ENCODE data around the gene FAP. TPM values are rescaled to one million over a fixed set of nuclear protein-coding genes. Genes with fewer than 3 reads are reported as not detected.

The FAP gene
- total RNA-seq, 1 experiment from 2014 or later = 0.61 TPM

DNA sequence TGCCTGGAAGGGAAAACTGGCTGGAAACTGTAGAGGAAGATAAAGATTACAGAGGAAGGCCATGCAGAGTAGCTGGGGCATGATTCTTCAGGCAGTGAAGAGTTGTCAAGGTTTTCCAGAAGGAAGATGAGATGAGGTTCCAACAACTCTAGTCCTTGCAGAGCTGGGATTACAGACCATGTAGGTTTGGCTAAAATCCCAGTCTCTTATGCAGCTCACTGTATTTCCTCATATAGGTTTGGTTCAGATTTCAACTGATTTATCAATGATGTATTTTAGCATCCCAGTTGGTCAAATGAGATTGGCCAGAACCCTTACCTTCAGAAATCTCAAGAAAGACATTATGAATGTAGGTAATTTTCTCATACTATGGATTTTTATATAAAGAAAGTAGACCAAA, 16.4 kb downstream of the FAP start:
- no TSS peak for BruUV-seq (replicated peaks)
- H3K27me3 Mint-ChIP-seq (ENCODE audit: unreplicated experiment) = no peaks in the 10 kb centered on the region
- DNase-seq = no peak
- intact Hi-C loops (cut with micrococcal nuclease; ENCODE audit: unreplicated experiment) = no loop called here
- H3K4me1 Mint-ChIP-seq (ENCODE audit: low read depth, unreplicated experiment) = no peaks in the 10 kb centered on the region
- no peak overlapping the region for H3K27ac Mint-ChIP-seq (ENCODE audit: unreplicated experiment)
- CTCF ChIA-PET = no interaction called here
- TF ChIP-seq CTCF (IDR thresholded peaks at IDR 0.05; ENCODE audit: unreplicated experiment) = no peak
- no peak overlapping the region for H3K4me3 Mint-ChIP-seq (ENCODE audit: low read depth, unreplicated experiment)
- no peaks in the 10 kb centered on the region for H3K36me3 Mint-ChIP-seq (ENCODE audit: insufficient read depth, unreplicated experiment)
- H3K9me3 Mint-ChIP-seq (ENCODE audit: low read depth, unreplicated experiment) = no peaks in the 10 kb centered on the region

GRCh38 chr2:162221064-162221463, 22.2 kb downstream of the FAP start:
- DNase-seq = peak; percentile 73
- BruUV-seq (replicated peaks) = no TSS peak
- no peaks in the 10 kb centered on the region for H3K9me3 Mint-ChIP-seq (ENCODE audit: low read depth, unreplicated experiment)
- TF ChIP-seq CTCF (IDR thresholded peaks at IDR 0.05; ENCODE audit: unreplicated experiment) = peak; percentile 87
- no peak overlapping the region for H3K4me3 Mint-ChIP-seq (ENCODE audit: low read depth, unreplicated experiment)
- no peak overlapping the region for H3K27ac Mint-ChIP-seq (ENCODE audit: unreplicated experiment)
- no peaks in the 10 kb centered on the region for H3K4me1 Mint-ChIP-seq (ENCODE audit: low read depth, unreplicated experiment)
- CTCF ChIA-PET = interaction anchor here (0.8 to 3.7 kb wide), 5 partner anchors 21 to 80 kb away, joined by 3 to 41 read pairs (median 4); partner anchors contain the start of gene FAP
- intact Hi-C loops (cut with micrococcal nuclease; ENCODE audit: unreplicated experiment) = loop anchor here (1.0 to 5.0 kb wide), 3 partner anchors 41 to 77 kb away; no protein-coding TSS in a partner anchor
- H3K36me3 Mint-ChIP-seq (ENCODE audit: insufficient read depth, unreplicated experiment) = no peaks in the 10 kb centered on the region
- H3K27me3 Mint-ChIP-seq (ENCODE audit: unreplicated experiment) = no peaks in the 10 kb centered on the region

GRCh38 chr2:162220368-162220767, 22.9 kb downstream of the FAP start:
- Mint-ChIP-seq H3K27me3 (ENCODE audit: unreplicated experiment) (no peaks in the 10 kb centered on the region), H3K4me1 (ENCODE audit: low read depth, unreplicated experiment) (no peaks in the 10 kb centered on the region), H3K9me3 (ENCODE audit: low read depth, unreplicated experiment) (no peaks in the 10 kb centered on the region), H3K36me3 (ENCODE audit: insufficient read depth, unreplicated experiment) (no peaks in the 10 kb centered on the region), H3K4me3 (ENCODE audit: low read depth, unreplicated experiment) (no peak overlapping the region), H3K27ac (ENCODE audit: unreplicated experiment) (no peak overlapping the region)
- no TSS peak for BruUV-seq (replicated peaks)
- intact Hi-C loops (cut with micrococcal nuclease; ENCODE audit: unreplicated experiment) = loop anchor here (5.0 kb wide), 1 partner anchor 42 kb away; no protein-coding TSS in a partner anchor
- TF ChIP-seq CTCF (IDR thresholded peaks at IDR 0.05; ENCODE audit: unreplicated experiment) = no peak
- DNase-seq = no peak
- CTCF ChIA-PET = interaction anchor here (0.8 to 3.7 kb wide), 5 partner anchors 22 to 81 kb away, joined by 3 to 41 read pairs (median 4); partner anchors contain the start of gene FAP

- H3K4me3 Mint-ChIP-seq (ENCODE audit: low read depth, unreplicated experiment) = no peak overlapping the region
- intact Hi-C loops (cut with micrococcal nuclease; ENCODE audit: unreplicated experiment) = no loop called here
- BruUV-seq (replicated peaks) = no TSS peak
- no peaks in the 10 kb centered on the region for H3K36me3 Mint-ChIP-seq (ENCODE audit: insufficient read depth, unreplicated experiment)
- CTCF ChIA-PET = interaction anchor here (2.1 to 3.7 kb wide), 2 partner anchors 23 to 78 kb away, joined by 5 to 41 read pairs; partner anchors contain the start of gene FAP
- TF ChIP-seq CTCF (IDR thresholded peaks at IDR 0.05; ENCODE audit: unreplicated experiment) = no peak
- H3K4me1 Mint-ChIP-seq (ENCODE audit: low read depth, unreplicated experiment) = no peaks in the 10 kb centered on the region
- no peaks in the 10 kb centered on the region for H3K27me3 Mint-ChIP-seq (ENCODE audit: unreplicated experiment)
- no peak overlapping the region for H3K27ac Mint-ChIP-seq (ENCODE audit: unreplicated experiment)
- no peaks in the 10 kb centered on the region for H3K9me3 Mint-ChIP-seq (ENCODE audit: low read depth, unreplicated experiment)
- DNase-seq = no peak
These were observed 23.8 kb downstream of the FAP start for GRCh38 chr2:162219426-162219825.
